Islet precursor cell (in vitro differentiated cells): ENCODE measurements around the gene SETD1A.

Experiments
- DNase-seq: peaks from one replicate; pipeline ENCODE4 v3.0.0-alpha.2; 2018

SETD1A gene

GRCh38 chr16:31025339-31025738, 67.8 kb downstream of the SETD1A start:
- DNase-seq: no peak

GRCh38 chr16:31029272-31029671, 71.7 kb downstream of the SETD1A start:
- no peak for DNase-seq

GRCh38 chr16:31031276-31031675, 73.7 kb downstream of the SETD1A start:
- DNase-seq: no peak

- peak; percentile 96 for DNase-seq
These were observed 75.5 kb downstream of the SETD1A start, which contains the start of gene STX4 for GRCh38 chr16:31032736-31033708. STX4 (plus strand) TSS chr16:31033558; CDS start chr16:31033806, 248 bp downstream.

GRCh38 chr16:31033709-31034492, 76.3 kb downstream of the SETD1A start:
- peak; percentile 88 for DNase-seq
